HCT116 (cell line): ENCODE data around the gene THEM4.

Experiments used
- EZH2 ChIP-seq: fragments of 200-600 bp; sonication (generic); IDR thresholded peaks from 2 replicates; pipeline ENCODE4 v1.6.1; 2017; ENCODE audit warnings: antibody characterized with exemption, mixed run types
- POLR2A ChIP-seq: IDR thresholded peaks from 2 replicates; pipeline ENCODE4 v1.7.0; 2011; ENCODE audit warnings: borderline replicate concordance; ENCODE audit not compliant: insufficient read depth, insufficient read length; ENCODE audit errors: extremely low read depth
- POLR2AphosphoS5 ChIP-seq: IDR thresholded peaks from 2 replicates; pipeline ENCODE4 v1.6.1; 2011; ENCODE audit warnings: mild to moderate bottlenecking, low read depth, low read length, moderate library complexity
- SIN3A ChIP-seq: IDR thresholded peaks from 2 replicates; pipeline ENCODE4 v1.6.1; 2012; ENCODE audit warnings: low read depth
- TF ChIP-seq, protein P1 (sequence below), 3 experiments: fragments of 200-600 bp in 1 of 3; sonication (generic) in 1 of 3; IDR thresholded peaks in 2 of 3; conservative IDR thresholded peaks in 1 of 3; 2 replicates each; pipeline ENCODE4 v1.5.1; 2012 to 2017; ENCODE audit warnings: low read depth in 2 of 3, low read length in 2 of 3, antibody characterized with exemption in 1 of 3, borderline replicate concordance in 1 of 3, control low read depth in 1 of 3, mild to moderate bottlenecking in 1 of 3, mixed read lengths in 1 of 3, mixed run types in 1 of 3, moderate library complexity in 1 of 3; ENCODE audit not compliant: insufficient read depth in 1 of 3

DNA sequence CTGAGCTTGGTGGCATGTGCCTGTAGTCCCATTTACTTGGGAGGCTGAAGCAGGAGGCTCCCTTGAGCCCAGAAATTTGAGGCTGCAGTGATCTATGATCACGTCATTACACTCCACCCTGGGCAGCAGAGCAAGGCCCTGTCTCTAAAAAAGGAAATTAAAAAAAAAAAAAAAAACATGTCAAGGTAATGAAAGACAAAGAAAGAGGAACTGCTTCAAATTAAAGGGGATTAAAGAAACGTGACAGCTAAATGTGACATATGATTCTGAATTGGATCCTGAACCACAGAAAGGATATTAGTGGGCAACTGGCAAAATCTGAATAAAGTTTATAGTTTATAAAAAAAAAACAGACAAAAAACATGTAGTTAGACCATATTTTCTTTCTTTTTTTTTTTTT, 65.9 kb downstream of the THEM4 start:
- TF ChIP-seq POLR2A (no peak), POLR2AphosphoS5 (no peak), EZH2 (no peak), SIN3A (no peak)
- TF ChIP-seq, protein P1, sequence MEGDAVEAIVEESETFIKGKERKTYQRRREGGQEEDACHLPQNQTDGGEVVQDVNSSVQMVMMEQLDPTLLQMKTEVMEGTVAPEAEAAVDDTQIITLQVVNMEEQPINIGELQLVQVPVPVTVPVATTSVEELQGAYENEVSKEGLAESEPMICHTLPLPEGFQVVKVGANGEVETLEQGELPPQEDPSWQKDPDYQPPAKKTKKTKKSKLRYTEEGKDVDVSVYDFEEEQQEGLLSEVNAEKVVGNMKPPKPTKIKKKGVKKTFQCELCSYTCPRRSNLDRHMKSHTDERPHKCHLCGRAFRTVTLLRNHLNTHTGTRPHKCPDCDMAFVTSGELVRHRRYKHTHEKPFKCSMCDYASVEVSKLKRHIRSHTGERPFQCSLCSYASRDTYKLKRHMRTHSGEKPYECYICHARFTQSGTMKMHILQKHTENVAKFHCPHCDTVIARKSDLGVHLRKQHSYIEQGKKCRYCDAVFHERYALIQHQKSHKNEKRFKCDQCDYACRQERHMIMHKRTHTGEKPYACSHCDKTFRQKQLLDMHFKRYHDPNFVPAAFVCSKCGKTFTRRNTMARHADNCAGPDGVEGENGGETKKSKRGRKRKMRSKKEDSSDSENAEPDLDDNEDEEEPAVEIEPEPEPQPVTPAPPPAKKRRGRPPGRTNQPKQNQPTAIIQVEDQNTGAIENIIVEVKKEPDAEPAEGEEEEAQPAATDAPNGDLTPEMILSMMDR (IDR thresholded peaks at IDR 0.05 in 2 of 3, conservative IDR thresholded peaks at IDR 0.05 in 1 of 3; ENCODE audit: borderline replicate concordance in 1 of 3, insufficient read depth in 1 of 3, low read depth in 2 of 3, low read length in 2 of 3): no peak
